A549 (cell line): ENCODE measurements around the gene ENOX2. TPM values are rescaled to one million over a fixed set of nuclear protein-coding genes. Genes with fewer than 3 reads are reported as not detected.

Experiments
- ATAC-seq, 2 experiments: fragments of 200-7000 bp in 1 of 2; fragments of >200 bp in 1 of 2; cut with Nextera tagmentation in 1 of 2; cut with Tn5 transposase in 1 of 2; 3 replicates each; pipeline versions ENCODE4 v1.8.0 to v1.9.1; 2018 to 2020; ENCODE audit warnings: mild to moderate bottlenecking in 1 of 2, moderate library complexity in 1 of 2
- CTCF ChIA-PET: fragments of 300-600 bp; sonication (Branson Sonifier 250); formaldehyde crosslinking; extraction: SDS; loops from one replicate; lab custom pipeline; 2021; ENCODE audit warnings: antibody characterized with exemption, inconsistent platforms; lab: Yijun Ruan, JAX
- POLR2A ChIA-PET: fragments of 350-600 bp; formaldehyde crosslinking; extraction: SDS; loops from one replicate; lab custom pipeline; 2021; ENCODE audit warnings: antibody characterized with exemption, inconsistent platforms; lab: Yijun Ruan, JAX
- DNase-seq, 2 experiments: peaks; one replicate each; pipeline versions ENCODE4 v3.0.0 to v3.0.0-alpha.2; 2011 to 2016; ENCODE audit warnings: low read depth in 1 of 2, low spot score in 1 of 2
- FAIRE-seq: peaks from 2 replicates; lab custom pipeline; 2011; peaks lifted over from hg19 to GRCh38; lab: Jason Lieb, UNC
- H3K27ac ChIP-seq, 2 experiments: fragments of >200 bp; sonication (Bioruptor Twin); formaldehyde crosslinking; 3 replicates each; pipeline ENCODE4 v1.5.1; 2016 to 2017
- H3K4me1 ChIP-seq: fragments of >200 bp; sonication (Bioruptor Twin); formaldehyde crosslinking; 3 replicates; pipeline ENCODE4 v1.6.1; 2016
- H3K4me2 ChIP-seq: fragments of >200 bp; sonication (Bioruptor Twin); formaldehyde crosslinking; 3 replicates; pipeline ENCODE4 v1.6.1; 2016
- H3K4me3 ChIP-seq: fragments of >200 bp; sonication (Bioruptor Twin); formaldehyde crosslinking; 3 replicates; pipeline ENCODE4 v1.5.1; 2016
- H3K9me3 ChIP-seq: fragments of >200 bp; sonication (Bioruptor Twin); formaldehyde crosslinking; 3 replicates; pipeline ENCODE4 v1.6.1; 2016
- ATOH8 ChIP-seq: fragments of 250-450 bp; sonication (Bioruptor Pico); IDR thresholded peaks from 2 replicates; pipeline ENCODE4 v1.5.0; 2020; ENCODE audit warnings: low read depth, mild to moderate bottlenecking, moderate library complexity
- BCL3 ChIP-seq: fragments of >200 bp; sonication (Bioruptor Twin); formaldehyde crosslinking; IDR thresholded peaks from 3 replicates; pipeline ENCODE4 v1.6.1; 2016
- BHLHE40 ChIP-seq: IDR thresholded peaks from 2 replicates; pipeline ENCODE4 v1.6.1; 2012; ENCODE audit warnings: low read depth, low read length, inconsistent platforms
- CEBPB ChIP-seq, 2 experiments: fragments of >200 bp in 1 of 2; sonication (Bioruptor Twin) in 1 of 2; formaldehyde crosslinking in 1 of 2; IDR thresholded peaks; 2 replicates each; pipeline ENCODE4 v1.6.1; 2012 to 2016
- ESRRA ChIP-seq: fragments of 150-350 bp; IDR thresholded peaks from 2 replicates; pipeline ENCODE4 v1.6.1; 2014; ENCODE audit warnings: mild to moderate bottlenecking, low read length, borderline replicate concordance
- FOSL2 ChIP-seq, 2 experiments: fragments of 450-650 bp in 1 of 2; fragments of >200 bp in 1 of 2; sonication (Bioruptor Twin) in 1 of 2; formaldehyde crosslinking; IDR thresholded peaks; 2 replicates each; pipeline versions ENCODE4 v1.5.0 to v1.6.1; 2016 to 2020; ENCODE audit warnings: mild to moderate bottlenecking in 1 of 2, moderate library complexity in 1 of 2
- FOXS1 ChIP-seq: fragments of 250-450 bp; sonication (Bioruptor Pico); IDR thresholded peaks from 2 replicates; pipeline ENCODE4 v1.5.0; 2020; ENCODE audit warnings: mild to moderate bottlenecking, moderate library complexity
- HES2 ChIP-seq: fragments of >200 bp; sonication (Bioruptor Twin); formaldehyde crosslinking; IDR thresholded peaks from 2 replicates; pipeline ENCODE4 v1.6.1; 2016
- HMGXB4 ChIP-seq: fragments of 250-450 bp; sonication (Bioruptor Pico); IDR thresholded peaks from 2 replicates; pipeline ENCODE4 v1.5.0; 2021; ENCODE audit warnings: mild to moderate bottlenecking, moderate library complexity, borderline replicate concordance
- HOXB5 ChIP-seq: fragments of 250-450 bp; sonication (Bioruptor Pico); IDR thresholded peaks from 2 replicates; pipeline ENCODE4 v1.5.0; 2020; ENCODE audit warnings: mild to moderate bottlenecking, moderate library complexity
- JUN ChIP-seq, 2 experiments: fragments of >200 bp; sonication (Bioruptor Twin); formaldehyde crosslinking; IDR thresholded peaks; 2 replicates in 1 of 2; 3 replicates in 1 of 2; pipeline ENCODE4 v1.6.1; 2016 to 2017
- KDM1A ChIP-seq: fragments of 200-600 bp; sonication (generic); IDR thresholded peaks from 2 replicates; pipeline ENCODE4 v1.6.1; 2016; ENCODE audit warnings: low read depth, mild to moderate bottlenecking
- MAX ChIP-seq: IDR thresholded peaks from 2 replicates; pipeline ENCODE4 v1.6.1; 2012
- MYC ChIP-seq: IDR thresholded peaks from 2 replicates; pipeline ENCODE4 v1.6.1; 2012; ENCODE audit warnings: mild to moderate bottlenecking, inconsistent platforms, low read length, improper control_type of control experiment, borderline replicate concordance
- PBX3 ChIP-seq: IDR thresholded peaks from 2 replicates; pipeline ENCODE4 v1.6.1; 2012
- PHF8 ChIP-seq: fragments of 200-600 bp; sonication (generic); IDR thresholded peaks from 2 replicates; pipeline ENCODE4 v1.6.1; 2016; ENCODE audit warnings: low read depth, mild to moderate bottlenecking, antibody characterized with exemption, moderate library complexity, borderline replicate concordance
- POLR2A ChIP-seq: IDR thresholded peaks from 2 replicates; pipeline ENCODE4 v1.6.1; 2012; ENCODE audit warnings: mild to moderate bottlenecking, low read length
- POLR2AphosphoS2 ChIP-seq: conservative IDR thresholded peaks from 2 replicates; pipeline ENCODE4 v1.6.1; 2012; ENCODE audit warnings: low read length, improper control_type of control experiment, inconsistent platforms
- REST ChIP-seq: fragments of 200-600 bp; sonication (generic); IDR thresholded peaks from 2 replicates; pipeline ENCODE4 v1.6.1; 2016; ENCODE audit warnings: antibody characterized with exemption, mild to moderate bottlenecking, moderate library complexity
- RNF2 ChIP-seq: fragments of 200-600 bp; sonication (generic); IDR thresholded peaks from 2 replicates; pipeline ENCODE4 v1.6.1; 2016; ENCODE audit warnings: low read depth, mild to moderate bottlenecking, antibody characterized with exemption, moderate library complexity, borderline replicate concordance
- USF2 ChIP-seq: fragments of 450-650 bp; IDR thresholded peaks from 2 replicates; pipeline ENCODE4 v1.6.1; 2014; ENCODE audit warnings: antibody characterized with exemption
- WGBS: methylation state at CpG from one replicate; pipeline ENCODE4 v1.1.6; 2017; ENCODE audit errors: missing lambda C conversion rate; 5-methylcytosine and 5-hydroxymethylcytosine counted together
- polyA minus RNA-seq: library from RNA; depleted of rRNA, polyadenylated mRNA; stranded (reverse); fragments of >200 nt; gene quantifications from 2 replicates; pipeline ENCODE4 v1.2.3, GENCODE V29; 2011; rRNA and poly(A)+ RNA removed
- polyA plus RNA-seq, 4 experiments: library from polyadenylated mRNA; depleted of rRNA in 3 of 4; stranded (reverse); fragments of >200 nt; fragmentation: RNase III in 1 of 4; extraction: RNeasy Plus Mini Kit Qiagen cat#74134 plus additional on column Dnase treatment in 1 of 4; gene quantifications; 2 replicates in 3 of 4; 3 replicates in 1 of 4; pipeline ENCODE4 v1.2.3, GENCODE V29; 2011 to 2017

Gene ENOX2
- polyA plus RNA-seq (2011; rRNA removed) (34.8 and 35.5 TPM in 2 replicates), polyA plus RNA-seq (2017; fragmentation: RNase III; extraction: RNeasy Plus Mini Kit Qiagen cat#74134 plus additional on column Dnase treatment) (9.6 to 10.3 TPM (median 10.2 TPM) in 3 replicates), polyA minus RNA-seq (16.7 and 17.4 TPM in 2 replicates)
- 7.4 and 8.6 TPM in 2 replicates for polyA plus RNA-seq (2012; cell fraction: cytosol; rRNA removed)
- polyA plus RNA-seq (2012; cell fraction: nucleus; rRNA removed): 2.7 and 4.2 TPM in 2 replicates

- ChIA-PET CTCF (interaction anchor here (0.5 to 2.5 kb wide), 2 partner anchors 14 to 788 kb away, joined by 3 to 9 read pairs; no protein-coding TSS in a partner anchor), POLR2A (interaction anchor here (0.6 to 1.1 kb wide), 5 partner anchors 13 to 639 kb away, joined by 3 to 12 read pairs (median 5); no protein-coding TSS in a partner anchor)
- under 1% methylated on average over 22 of the region's 50 CpGs for whole genome bisulfite sequencing
- FAIRE-seq (peak; percentile 98), DNase-seq (peak; percentile 90 to 97), ATAC-seq (peak; percentile 99 to 100)
- no peaks in the 10 kb centered on the region for H3K9me3 ChIP-seq
- peak; percentile 68 for TF ChIP-seq POLR2A
- no peak for TF ChIP-seq ESRRA
- TF ChIP-seq BHLHE40: no peak
- TF ChIP-seq MYC: 0 out of 2 replicates have a peak, but pooled peaks have one; percentile 58
- no peak for TF ChIP-seq HOXB5 (CRISPR knock-in tag)
- no peak for TF ChIP-seq POLR2AphosphoS2
- 0 out of 3 replicates have a peak, but pooled peaks have one; percentile 61 for TF ChIP-seq BCL3
- TF ChIP-seq MAX: peak; percentile 77
- 0 out of 2 replicates have a peak, but pooled peaks have one; percentile 80 for TF ChIP-seq FOXS1 (CRISPR knock-in tag)
- peak; percentile 56 for TF ChIP-seq USF2
- TF ChIP-seq JUN (IDR thresholded peaks at IDR 0.05): peak; percentile 39 to 88; a peak in 4 of 5 replicates
- peak; percentile 100 for TF ChIP-seq PHF8
- no peak for TF ChIP-seq REST
- H3K4me2 ChIP-seq: peak within 1 kb of the TSS; percentile 80
- peaks cover 5% of the 10 kb centered on the region; the same call in 1 of the 3 replicates for H3K4me1 ChIP-seq
- peak within 1 kb of the TSS; percentile 51 for H3K4me3 ChIP-seq
- peak within 1 kb of the TSS; percentile 90 to 98 for H3K27ac ChIP-seq
These were observed at the start of gene ENOX2 for GRCh38 chrX:130902783-130903613. Gene ENOX2, minus strand, starts transcription at chrX:130903209. Its CDS starts 199,993 bp downstream, at chrX:130703216.

GRCh38 chrX:130952266-130953043 lies 49.4 kb upstream of the ENOX2 start:
- H3K9me3 ChIP-seq: no peaks in the 10 kb centered on the region
- ChIA-PET POLR2A (no interaction called here), CTCF (interaction anchor here (0.6 kb wide), 1 partner anchor 831 kb away, joined by 3 read pairs; no protein-coding TSS in a partner anchor)
- H3K4me1 ChIP-seq: no peaks in the 10 kb centered on the region
- no peak for DNase-seq
- H3K27ac ChIP-seq: no peak overlapping the region
- 18% methylated on average over 2 of the region's 2 CpGs for WGBS
- FAIRE-seq: peak; percentile 70
- H3K4me2 ChIP-seq: no peak overlapping the region
- ATAC-seq: no peak
- no peak overlapping the region for H3K4me3 ChIP-seq
- TF ChIP-seq FOXS1 (CRISPR knock-in tag) (no peak), PBX3 (no peak), KDM1A (no peak), ATOH8 (CRISPR knock-in tag) (no peak), RNF2 (no peak), MYC (no peak), HMGXB4 (CRISPR knock-in tag) (no peak), CEBPB (IDR thresholded peaks at IDR 0.05) (no peak), HES2 (no peak), FOSL2 (IDR thresholded peaks at IDR 0.05) (no peak), FOSL2 (CRISPR knock-in tag; IDR thresholded peaks at IDR 0.05) (no peak)
